ENCODE data around the gene FAM111A.
"Not testable (repeated sequence)": the region's sequence is repeated elsewhere in the genome, so short reads cannot be mapped to it uniquely, and the experiment has no call there.

The FAM111A gene

GRCh38 chr11:59135648-59136461, 6.8 kb upstream of the FAM111A start:
- H3K27me3 ChIP-seq (ENCODE audit: insufficient read depth, poor library complexity, severe bottlenecking), result no peaks in the 10 kb centered on the region
- no peak overlapping the region for H3K4me3 ChIP-seq (replicated peaks; ENCODE audit: insufficient read depth, low read length)
- H3K27ac ChIP-seq (replicated peaks), result no peak overlapping the region
- DNase-seq (ENCODE audit: low read depth in 1 of 2, low spot score in 1 of 2), result peak; percentile 44 to 82
- TF ChIP-seq GABPA (IDR thresholded peaks at IDR 0.05; ENCODE audit: low read depth), result no peak
- TF ChIP-seq CTCF (IDR thresholded peaks at IDR 0.05; ENCODE audit: insufficient read depth, low read length), result peak; percentile 98

GRCh38 chr11:59136551-59136950, 6.1 kb upstream of the FAM111A start:
- DNase-seq (ENCODE audit: low read depth in 1 of 2, low spot score in 1 of 2); H3K4me3 ChIP-seq (replicated peaks; ENCODE audit: insufficient read depth, low read length); H3K27me3 ChIP-seq (ENCODE audit: insufficient read depth, poor library complexity, severe bottlenecking); H3K27ac ChIP-seq (replicated peaks): not testable (repeated sequence)
- TF ChIP-seq SPI1 (IDR thresholded peaks at IDR 0.05; ENCODE audit: borderline replicate concordance, low read depth), result peak; percentile 26; the same call in 1 of the 2 replicates

- TF ChIP-seq GABPA (IDR thresholded peaks at IDR 0.05; ENCODE audit: low read depth), result no peak
- no peak for TF ChIP-seq REST (IDR thresholded peaks at IDR 0.05; ENCODE audit: insufficient replicate concordance, low read depth)
- TF ChIP-seq POLR2AphosphoS5 (IDR thresholded peaks at IDR 0.05; ENCODE audit: low read depth), result no peak
- TF ChIP-seq CTCF (IDR thresholded peaks at IDR 0.05; ENCODE audit: insufficient read depth, low read length), result no peak
- no peak for TF ChIP-seq SPI1 (IDR thresholded peaks at IDR 0.05; ENCODE audit: borderline replicate concordance, low read depth)
- Histone ChIP-seq H3K4me3 (replicated peaks; ENCODE audit: insufficient read depth, low read length) (no peak overlapping the region), H3K27me3 (ENCODE audit: insufficient read depth, poor library complexity, severe bottlenecking) (no peaks in the 10 kb centered on the region), H3K27ac (replicated peaks) (no peak overlapping the region)
- DNase-seq (ENCODE audit: low read depth in 1 of 2, low spot score in 1 of 2), result no peak
Observed at GRCh38 chr11:59137190-59137589, 5.5 kb upstream of the FAM111A start.

GRCh38 chr11:59138643-59139042, 4.0 kb upstream of the FAM111A start:
- Histone ChIP-seq H3K27ac (replicated peaks) (no peak overlapping the region), H3K4me3 (replicated peaks; ENCODE audit: insufficient read depth, low read length) (no peak overlapping the region), H3K27me3 (ENCODE audit: insufficient read depth, poor library complexity, severe bottlenecking) (no peaks in the 10 kb centered on the region)
- no peak for TF ChIP-seq CTCF (IDR thresholded peaks at IDR 0.05; ENCODE audit: insufficient read depth, low read length)
- TF ChIP-seq POLR2AphosphoS5 (IDR thresholded peaks at IDR 0.05; ENCODE audit: low read depth), result no peak
- TF ChIP-seq SPI1 (IDR thresholded peaks at IDR 0.05; ENCODE audit: borderline replicate concordance, low read depth), result no peak
- TF ChIP-seq REST (IDR thresholded peaks at IDR 0.05; ENCODE audit: insufficient replicate concordance, low read depth), result no peak
- no peak for TF ChIP-seq GABPA (IDR thresholded peaks at IDR 0.05; ENCODE audit: low read depth)
- no peak for DNase-seq (ENCODE audit: low read depth in 1 of 2, low spot score in 1 of 2)

All from HL-60 (cell line).